A673 (cell line): ENCODE data around the gene C1orf21. TPM values are rescaled to one million over a fixed set of nuclear protein-coding genes. Genes with fewer than 3 reads are reported as not detected.

Experiments
- BruUV-seq: library from RNA; stranded (reverse); fragments of 400-500 nt; replicated peaks from 2 replicates; lab custom pipeline; 2021; lab: Mats Ljungman, UMichigan
- CTCF ChIA-PET: fragments of 300-600 bp; sonication (Branson Sonifier 250); formaldehyde crosslinking; loops from one replicate; lab custom pipeline; 2022; ENCODE audit warnings: antibody characterized with exemption; lab: Charles Lee
- POLR2A ChIA-PET: fragments of 300-600 bp; sonication (Branson Sonifier 250); formaldehyde crosslinking; loops from one replicate; lab custom pipeline; 2022; ENCODE audit warnings: antibody characterized with exemption; ENCODE audit not compliant: low non-redundant PET; lab: Charles Lee
- DNase-seq: peaks from one replicate; pipeline ENCODE4 v3.0.0-alpha.2; 2015; ENCODE audit warnings: low spot score
- H3K27ac ChIP-seq: fragments of 200-600 bp; sonication (generic); 2 replicates; pipeline ENCODE4 v1.5.1; 2016; ENCODE audit warnings: mixed run types, low read depth, mild to moderate bottlenecking, mixed read lengths, antibody characterized with exemption, low read length; ENCODE audit not compliant: poor library complexity, severe bottlenecking
- H3K27me3 ChIP-seq: fragments of 200-600 bp; sonication (generic); replicated peaks from 2 replicates; pipeline ENCODE4 v1.6.1; 2017; ENCODE audit warnings: mixed run types, low read depth, mild to moderate bottlenecking, mixed read lengths, antibody characterized with exemption, low read length; ENCODE audit not compliant: insufficient read depth, poor library complexity
- H3K36me3 ChIP-seq: fragments of 200-600 bp; sonication (generic); 2 replicates; pipeline ENCODE4 v1.6.1; 2016; ENCODE audit warnings: mixed run types, mild to moderate bottlenecking, mixed read lengths, antibody characterized with exemption, low read length; ENCODE audit not compliant: insufficient read depth, poor library complexity, severe bottlenecking
- H3K4me1 ChIP-seq: fragments of 200-600 bp; sonication (generic); 2 replicates; pipeline ENCODE4 v1.6.1; 2017; ENCODE audit warnings: mixed run types, mild to moderate bottlenecking, mixed read lengths, antibody characterized with exemption, low read length; ENCODE audit not compliant: insufficient read depth, poor library complexity, severe bottlenecking
- H3K4me3 ChIP-seq: fragments of 200-600 bp; sonication (generic); 2 replicates; pipeline ENCODE4 v1.5.1; 2016; ENCODE audit warnings: low read depth, mixed run types, mild to moderate bottlenecking, mixed read lengths, low read length; ENCODE audit not compliant: poor library complexity, severe bottlenecking
- H3K9me3 ChIP-seq: fragments of 200-600 bp; sonication (generic); 2 replicates; pipeline ENCODE4 v1.6.1; 2016; ENCODE audit warnings: mixed run types, low read depth, mild to moderate bottlenecking, mixed read lengths, antibody characterized with exemption, low read length; ENCODE audit not compliant: poor library complexity, severe bottlenecking
- EZH2 ChIP-seq: fragments of 200-600 bp; sonication (generic); IDR thresholded peaks from 2 replicates; pipeline ENCODE4 v1.6.1; 2017; ENCODE audit warnings: borderline replicate concordance, low read depth, mild to moderate bottlenecking, mixed read lengths, antibody characterized with exemption, low read length; ENCODE audit not compliant: poor library complexity, severe bottlenecking
- intact Hi-C: fragments of 100-400 bp; cut with micrococcal nuclease; formaldehyde crosslinking; loops from one replicate; pipeline ENCODE4 v1.10.0; 2022; ENCODE audit not compliant: unreplicated experiment
- total RNA-seq: library from RNA; stranded (reverse); gene quantifications from 2 replicates; pipeline ENCODE4 v1.2.3, GENCODE V29; 2021
- TF ChIP-seq, protein P1 (sequence below): fragments of 300-800, 200-600 bp; sonication (generic); conservative IDR thresholded peaks from 2 replicates; pipeline ENCODE4 v1.5.1; 2017; ENCODE audit warnings: low read depth, mild to moderate bottlenecking, antibody characterized with exemption, low read length, moderate library complexity, mixed read lengths

C1orf21 gene
- total RNA-seq, 1 experiment from 2014 or later, result 31.3 TPM

DNA sequence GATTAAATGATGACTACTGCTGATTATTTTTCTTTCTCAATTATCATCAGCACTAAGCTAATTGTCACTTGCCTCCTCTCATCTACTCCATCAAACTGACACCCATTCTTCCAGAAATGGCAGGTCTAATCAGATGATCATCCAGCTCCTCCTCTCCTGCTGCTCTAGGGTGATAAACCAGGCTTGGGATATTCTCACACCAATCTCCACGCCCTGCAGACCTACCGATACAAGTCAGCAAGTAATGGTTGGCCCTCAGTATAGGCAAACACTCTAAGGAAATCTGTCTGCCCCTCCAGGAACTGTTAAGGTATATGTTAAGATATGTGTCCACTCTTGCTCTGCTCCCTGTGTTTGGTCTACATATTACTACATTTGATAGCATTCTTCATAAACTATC is 36.3 kb upstream of the C1orf21 start:
- Histone ChIP-seq H3K9me3 (no peaks in the 10 kb centered on the region), H3K27me3 (no peaks in the 10 kb centered on the region), H3K36me3 (no peaks in the 10 kb centered on the region), H3K4me3 (no peak overlapping the region), H3K27ac (no peak overlapping the region), H3K4me1 (no peaks in the 10 kb centered on the region)
- TF ChIP-seq, protein P1, sequence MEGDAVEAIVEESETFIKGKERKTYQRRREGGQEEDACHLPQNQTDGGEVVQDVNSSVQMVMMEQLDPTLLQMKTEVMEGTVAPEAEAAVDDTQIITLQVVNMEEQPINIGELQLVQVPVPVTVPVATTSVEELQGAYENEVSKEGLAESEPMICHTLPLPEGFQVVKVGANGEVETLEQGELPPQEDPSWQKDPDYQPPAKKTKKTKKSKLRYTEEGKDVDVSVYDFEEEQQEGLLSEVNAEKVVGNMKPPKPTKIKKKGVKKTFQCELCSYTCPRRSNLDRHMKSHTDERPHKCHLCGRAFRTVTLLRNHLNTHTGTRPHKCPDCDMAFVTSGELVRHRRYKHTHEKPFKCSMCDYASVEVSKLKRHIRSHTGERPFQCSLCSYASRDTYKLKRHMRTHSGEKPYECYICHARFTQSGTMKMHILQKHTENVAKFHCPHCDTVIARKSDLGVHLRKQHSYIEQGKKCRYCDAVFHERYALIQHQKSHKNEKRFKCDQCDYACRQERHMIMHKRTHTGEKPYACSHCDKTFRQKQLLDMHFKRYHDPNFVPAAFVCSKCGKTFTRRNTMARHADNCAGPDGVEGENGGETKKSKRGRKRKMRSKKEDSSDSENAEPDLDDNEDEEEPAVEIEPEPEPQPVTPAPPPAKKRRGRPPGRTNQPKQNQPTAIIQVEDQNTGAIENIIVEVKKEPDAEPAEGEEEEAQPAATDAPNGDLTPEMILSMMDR, result no peak
- no peak for TF ChIP-seq EZH2
- intact Hi-C loops, result loop anchor here (10.0 kb wide), 1 partner anchor 276 kb away; no protein-coding TSS in a partner anchor
- ChIA-PET POLR2A (no interaction called here), CTCF (no interaction called here)
- DNase-seq, result no peak
- BruUV-seq, result no TSS peak

DNA sequence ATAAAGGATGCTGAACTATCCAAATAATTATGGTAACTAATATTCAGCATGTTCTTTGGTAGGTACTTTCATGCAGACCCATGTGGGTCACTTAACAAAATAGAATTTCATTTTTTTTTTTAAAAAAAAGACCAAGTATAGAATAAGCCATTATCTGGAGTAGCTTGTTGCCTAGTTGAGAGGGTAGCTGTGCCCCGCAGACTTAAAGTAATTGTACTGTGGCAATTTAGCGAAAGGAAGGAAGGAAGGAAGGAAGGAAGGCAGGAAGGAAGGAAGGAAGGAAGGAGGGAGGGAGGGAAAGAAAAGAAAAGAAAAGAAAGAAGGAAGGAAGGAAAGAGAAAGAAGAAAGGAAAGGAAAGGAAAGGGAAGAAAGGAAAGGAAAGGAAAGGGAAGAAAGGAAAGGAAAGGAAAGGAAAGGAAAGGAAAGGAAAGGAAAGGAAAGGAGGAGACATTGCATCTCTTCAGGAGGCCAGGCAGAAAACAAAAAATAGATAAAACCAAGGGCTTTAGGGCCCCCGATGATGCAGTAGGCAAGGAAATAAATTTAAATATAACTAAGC is 35.3 kb upstream of the C1orf21 start:
- Histone ChIP-seq H3K27me3 (no peaks in the 10 kb centered on the region), H3K4me1 (no peaks in the 10 kb centered on the region), H3K27ac (no peak overlapping the region), H3K4me3 (no peak overlapping the region), H3K9me3 (no peaks in the 10 kb centered on the region), H3K36me3 (no peaks in the 10 kb centered on the region)
- no TSS peak for BruUV-seq
- intact Hi-C loops, result loop anchor here (10.0 kb wide), 1 partner anchor 277 kb away; no protein-coding TSS in a partner anchor
- POLR2A ChIA-PET, result interaction anchor here (0.6 kb wide), 1 partner anchor 199 kb away, joined by 3 read pairs; no protein-coding TSS in a partner anchor
- peak; percentile 56 for DNase-seq
- CTCF ChIA-PET, result no interaction called here
- no peak for TF ChIP-seq EZH2
- TF ChIP-seq, protein P1, result no peak

DNA sequence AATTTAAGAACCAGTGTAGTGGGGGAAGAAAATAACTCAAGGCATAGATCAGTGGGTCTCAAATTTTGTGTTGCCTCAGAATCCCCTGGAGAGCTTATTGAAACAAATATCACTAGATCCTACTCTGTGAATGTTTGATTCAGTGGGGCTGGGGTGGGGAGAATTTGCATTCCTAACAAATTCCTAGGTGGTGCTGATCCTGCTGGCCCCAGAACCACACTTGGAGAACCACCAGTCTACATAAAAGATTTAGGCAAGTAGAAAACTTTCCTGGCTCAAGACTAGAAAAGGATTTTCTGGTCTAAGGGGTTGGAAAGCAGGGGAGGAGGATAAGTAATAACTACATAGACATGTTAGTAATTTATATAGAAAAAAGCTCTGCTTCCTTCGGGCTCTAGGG is 34.1 kb upstream of the C1orf21 start:
- BruUV-seq, result no TSS peak
- Histone ChIP-seq H3K4me1 (no peaks in the 10 kb centered on the region), H3K4me3 (no peak overlapping the region), H3K36me3 (no peaks in the 10 kb centered on the region), H3K27me3 (no peaks in the 10 kb centered on the region), H3K27ac (no peak overlapping the region), H3K9me3 (no peaks in the 10 kb centered on the region)
- TF ChIP-seq EZH2, result no peak
- TF ChIP-seq, protein P1, result no peak
- intact Hi-C loops, result loop anchor here (10.0 kb wide), 1 partner anchor 278 kb away; no protein-coding TSS in a partner anchor
- no peak for DNase-seq
- ChIA-PET POLR2A (no interaction called here), CTCF (no interaction called here)
